Activated B cell treated with CpG ODN at 0.5 μM for 24 hours (primary cell): ENCODE measurements around the gene APOC4. TPM values are rescaled to one million over a fixed set of nuclear protein-coding genes. Genes with fewer than 3 reads are reported as not detected.
"Not testable (repeated sequence)": the region's sequence is repeated elsewhere in the genome, so short reads cannot be mapped to it uniquely, and the experiment has no call there.

Source experiments
- ATAC-seq: fragments of 200-7000 bp; cut with Tn5 transposase; one replicate; pipeline ENCODE4 v1.10.0; 2021; ENCODE audit warnings: low read depth, mild to moderate bottlenecking, moderate library complexity
- CTCF ChIA-PET: fragments of 350-600 bp; sonication (Branson Sonifier 250); formaldehyde crosslinking; loops from one replicate; lab custom pipeline; 2021; ENCODE audit warnings: antibody characterized with exemption; lab: Charles Lee
- POLR2A ChIA-PET: fragments of 350-600 bp; sonication (Branson Sonifier 250); formaldehyde crosslinking; loops from one replicate; lab custom pipeline; 2021; ENCODE audit warnings: antibody characterized with exemption; lab: Charles Lee
- DNase-seq: peaks from one replicate; pipeline ENCODE4 v3.0.0; 2022
- H3K27ac Mint-ChIP-seq: one replicate; pipeline ENCODE4 v1.8.0; 2020; ENCODE audit warnings: mixed read lengths
- H3K27me3 Mint-ChIP-seq: one replicate; pipeline ENCODE4 v1.8.0; 2021; ENCODE audit warnings: mixed read lengths
- H3K36me3 Mint-ChIP-seq: one replicate; pipeline ENCODE4 v1.8.0; 2021; ENCODE audit warnings: low read depth, mixed read lengths
- H3K4me1 Mint-ChIP-seq: one replicate; pipeline ENCODE4 v1.8.0; 2021; ENCODE audit warnings: mixed read lengths
- H3K4me3 Mint-ChIP-seq: one replicate; pipeline ENCODE4 v1.8.0; 2020; ENCODE audit warnings: mild to moderate bottlenecking, mixed read lengths
- H3K9me3 Mint-ChIP-seq: one replicate; pipeline ENCODE4 v1.8.0; 2020; ENCODE audit warnings: mixed read lengths
- intact Hi-C: fragments of 100-400 bp; cut with micrococcal nuclease; formaldehyde crosslinking; loops from one replicate; pipeline ENCODE4 v1.15.1; 2024
- total RNA-seq: library from RNA; stranded (reverse); gene quantifications from 2 replicates; pipeline ENCODE4 v1.2.3, GENCODE V29; 2022
- TF ChIP-seq, protein P1 (sequence below): fragments of 200-600 bp; IDR thresholded peaks from one replicate; pipeline ENCODE4 v1.8.0; 2022; ENCODE audit warnings: antibody characterized with exemption, mild to moderate bottlenecking

Gene APOC4
- total RNA-seq, 1 donor from 2014 or later, result not detected

DNA sequence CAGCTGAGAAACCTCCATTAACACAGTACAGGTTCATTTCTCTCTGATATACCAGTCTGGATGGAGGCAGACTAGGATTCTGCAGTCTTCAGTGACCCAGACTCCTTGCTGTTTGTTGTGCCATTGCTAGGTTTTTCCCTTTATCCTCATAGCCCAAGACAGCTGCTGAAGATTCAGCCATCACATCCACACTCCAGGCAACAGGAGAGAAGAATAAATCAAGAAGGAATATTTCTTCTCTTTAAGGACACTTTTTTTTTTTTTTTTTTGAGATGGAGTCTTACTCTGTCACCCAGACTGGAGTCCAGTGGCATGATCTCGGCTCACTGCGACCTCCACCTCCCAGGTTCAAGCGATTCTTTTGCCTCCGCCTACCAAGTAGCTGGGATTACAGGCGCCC is 27.4 kb downstream of the APOC4 start:
- peaks cover 59% of the 10 kb centered on the region for H3K36me3 Mint-ChIP-seq
- H3K9me3 Mint-ChIP-seq, result no peaks in the 10 kb centered on the region
- H3K4me1 Mint-ChIP-seq, result peaks cover 7% of the 10 kb centered on the region
- no peaks in the 10 kb centered on the region for H3K27me3 Mint-ChIP-seq
- ChIA-PET POLR2A (interaction anchor here (0.5 kb wide), 1 partner anchor 89 kb away, joined by 3 read pairs; no protein-coding TSS in a partner anchor), CTCF (no interaction called here)
- H3K4me3 Mint-ChIP-seq, result no peak overlapping the region
- DNase-seq (no peak), ATAC-seq (no peak)
- intact Hi-C loops, result no loop called here
- TF ChIP-seq, protein P1, sequence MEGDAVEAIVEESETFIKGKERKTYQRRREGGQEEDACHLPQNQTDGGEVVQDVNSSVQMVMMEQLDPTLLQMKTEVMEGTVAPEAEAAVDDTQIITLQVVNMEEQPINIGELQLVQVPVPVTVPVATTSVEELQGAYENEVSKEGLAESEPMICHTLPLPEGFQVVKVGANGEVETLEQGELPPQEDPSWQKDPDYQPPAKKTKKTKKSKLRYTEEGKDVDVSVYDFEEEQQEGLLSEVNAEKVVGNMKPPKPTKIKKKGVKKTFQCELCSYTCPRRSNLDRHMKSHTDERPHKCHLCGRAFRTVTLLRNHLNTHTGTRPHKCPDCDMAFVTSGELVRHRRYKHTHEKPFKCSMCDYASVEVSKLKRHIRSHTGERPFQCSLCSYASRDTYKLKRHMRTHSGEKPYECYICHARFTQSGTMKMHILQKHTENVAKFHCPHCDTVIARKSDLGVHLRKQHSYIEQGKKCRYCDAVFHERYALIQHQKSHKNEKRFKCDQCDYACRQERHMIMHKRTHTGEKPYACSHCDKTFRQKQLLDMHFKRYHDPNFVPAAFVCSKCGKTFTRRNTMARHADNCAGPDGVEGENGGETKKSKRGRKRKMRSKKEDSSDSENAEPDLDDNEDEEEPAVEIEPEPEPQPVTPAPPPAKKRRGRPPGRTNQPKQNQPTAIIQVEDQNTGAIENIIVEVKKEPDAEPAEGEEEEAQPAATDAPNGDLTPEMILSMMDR, result no peak
- H3K27ac Mint-ChIP-seq, result no peak overlapping the region

DNA sequence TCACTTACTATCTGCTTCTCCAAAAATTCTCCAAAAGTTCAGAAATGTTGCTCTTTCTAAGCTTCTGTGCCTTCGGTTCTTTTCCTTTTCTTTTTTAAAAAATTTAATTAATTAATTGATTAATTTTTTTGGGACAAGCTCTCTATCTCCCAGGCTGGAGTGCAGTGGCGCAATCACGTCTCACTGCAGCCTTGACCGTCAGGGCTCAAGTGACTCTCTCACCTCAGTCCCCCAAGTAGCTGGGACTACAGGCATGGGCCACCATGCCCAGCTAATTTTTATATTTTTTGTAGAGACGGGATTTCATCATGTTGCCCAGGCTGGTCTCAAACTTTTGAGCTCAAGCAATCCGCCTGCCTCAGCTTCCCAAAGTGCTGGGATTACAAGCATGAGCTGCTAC is 29.4 kb downstream of the APOC4 start:
- ATAC-seq, H3K4me1 Mint-ChIP-seq, H3K27me3 Mint-ChIP-seq, DNase-seq, CTCF ChIA-PET, H3K9me3 Mint-ChIP-seq, H3K27ac Mint-ChIP-seq, H3K4me3 Mint-ChIP-seq, intact Hi-C loops: not testable (repeated sequence)
- POLR2A ChIA-PET, result interaction anchor here (0.6 kb wide), 1 partner anchor 202 kb away, joined by 3 read pairs; no protein-coding TSS in a partner anchor
- peaks cover 67% of the 10 kb centered on the region for H3K36me3 Mint-ChIP-seq

DNA sequence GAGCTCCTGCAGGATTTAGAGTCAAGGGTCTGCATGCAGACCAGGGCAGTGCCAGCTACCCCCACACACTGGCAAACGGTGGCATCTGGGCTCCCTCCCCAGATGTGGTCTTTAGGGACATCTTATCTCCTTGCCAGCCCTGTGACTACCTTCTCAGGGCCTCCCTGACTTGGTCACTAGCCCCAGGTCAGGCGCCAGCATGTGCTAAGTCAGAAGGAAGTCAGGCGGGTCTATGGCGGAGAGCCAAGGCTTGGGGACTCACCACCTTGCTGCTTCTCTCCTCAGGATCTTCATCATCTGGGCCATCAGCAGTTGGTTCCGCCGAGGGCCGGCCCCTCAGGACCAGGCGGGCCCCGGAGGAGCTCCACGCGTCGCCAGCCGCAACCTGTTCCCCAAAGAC is 30.8 kb downstream of the APOC4 start:
- Mint-ChIP-seq H3K27ac (no peak overlapping the region), H3K4me1 (peaks cover 7% of the 10 kb centered on the region), H3K36me3 (peaks cover 67% of the 10 kb centered on the region), H3K9me3 (no peaks in the 10 kb centered on the region), H3K4me3 (no peak overlapping the region), H3K27me3 (no peaks in the 10 kb centered on the region)
- ATAC-seq (no peak), DNase-seq (no peak)
- CTCF ChIA-PET, result no interaction called here
- intact Hi-C loops, result no loop called here
- TF ChIP-seq, protein P1, result no peak
- POLR2A ChIA-PET, result no interaction called here

DNA sequence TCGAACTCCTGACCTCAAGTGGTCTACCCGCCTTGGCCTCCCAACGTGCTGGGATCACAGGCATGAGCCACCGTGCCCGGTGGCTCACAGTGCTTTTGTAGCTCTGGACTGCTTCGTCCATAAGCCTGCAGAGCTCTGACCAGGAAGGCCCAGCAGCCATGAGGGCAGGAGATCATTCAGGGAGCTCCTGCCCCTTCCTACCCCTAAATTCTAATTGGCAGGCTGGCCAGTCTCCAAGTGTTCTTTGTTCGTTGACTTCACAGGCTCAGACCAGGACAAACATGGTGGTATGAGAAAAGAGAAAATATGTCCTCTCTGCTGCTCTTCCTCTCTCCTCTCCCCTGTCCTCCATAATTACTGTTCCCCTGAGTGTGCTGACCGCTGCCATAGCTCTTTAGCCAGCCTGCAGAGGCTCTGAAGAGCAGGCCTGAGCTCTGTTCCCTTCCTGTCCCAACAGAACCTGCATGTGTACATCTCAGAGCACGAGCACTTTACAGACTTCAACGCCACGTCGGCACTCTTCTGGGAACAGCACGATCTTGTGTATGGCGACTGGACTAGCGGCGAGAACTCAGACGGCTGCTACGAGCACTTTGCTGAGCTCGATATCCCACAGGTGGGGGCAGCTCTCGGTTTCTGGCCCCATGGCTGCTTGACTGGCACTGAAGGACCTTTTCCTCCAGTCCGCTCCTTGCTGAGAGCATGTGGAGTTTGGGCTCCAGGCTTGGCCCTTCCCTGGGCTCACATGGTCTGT is 32.1 kb downstream of the APOC4 start:
- Mint-ChIP-seq H3K27ac (no peak overlapping the region), H3K36me3 (peaks cover 71% of the 10 kb centered on the region), H3K27me3 (no peaks in the 10 kb centered on the region), H3K4me3 (no peak overlapping the region), H3K4me1 (peaks cover 7% of the 10 kb centered on the region), H3K9me3 (no peaks in the 10 kb centered on the region)
- ChIA-PET POLR2A (interaction anchor here (0.6 to 1.2 kb wide), 2 partner anchors 19 to 227 kb away, joined by 3 to 7 read pairs; no protein-coding TSS in a partner anchor), CTCF (interaction anchor here (1.1 kb wide), 1 partner anchor 12 kb away, joined by 3 read pairs; no protein-coding TSS in a partner anchor)
- TF ChIP-seq, protein P1, result no peak
- DNase-seq (no peak), ATAC-seq (no peak)
- intact Hi-C loops, result no loop called here

DNA sequence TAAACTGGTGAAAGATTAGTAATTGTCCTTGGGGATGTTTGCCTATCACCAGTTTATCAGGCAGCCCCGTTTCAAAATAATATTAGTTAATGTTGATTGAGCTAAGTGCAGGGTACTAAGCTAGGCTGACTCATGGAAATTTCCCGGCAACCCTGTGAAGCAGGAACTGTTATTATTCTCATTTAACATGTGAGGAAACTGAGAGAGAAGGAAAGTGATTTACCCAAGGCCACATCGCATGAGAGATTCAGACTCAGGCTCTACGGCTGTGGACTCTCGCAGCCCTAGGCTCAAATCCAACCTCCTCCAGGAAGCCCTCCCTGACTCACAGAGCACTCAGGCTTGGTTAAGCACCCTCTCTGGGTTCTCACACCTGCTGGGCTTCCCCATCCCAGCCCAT is 32.8 kb downstream of the APOC4 start:
- ChIA-PET POLR2A (no interaction called here), CTCF (interaction anchor here (1.1 kb wide), 1 partner anchor 12 kb away, joined by 3 read pairs; no protein-coding TSS in a partner anchor)
- intact Hi-C loops, result no loop called here
- H3K4me3 Mint-ChIP-seq, result no peak overlapping the region
- H3K9me3 Mint-ChIP-seq, result no peaks in the 10 kb centered on the region
- H3K4me1 Mint-ChIP-seq, result peaks cover 7% of the 10 kb centered on the region
- H3K27ac Mint-ChIP-seq, result no peak overlapping the region
- no peaks in the 10 kb centered on the region for H3K27me3 Mint-ChIP-seq
- TF ChIP-seq, protein P1, result no peak
- no peak for ATAC-seq
- DNase-seq, result no peak
- H3K36me3 Mint-ChIP-seq, result peaks cover 74% of the 10 kb centered on the region
